Measurements from ENCODE around the gene HPSE. TPM values are rescaled to one million over a fixed set of nuclear protein-coding genes. Genes with fewer than 3 reads are reported as not detected.
A peak's percentile ranks its signal among the peaks of the same experiment; 100 is the strongest.

Gene HPSE
- total RNA-seq, 2 experiments from 2014 or later = 5.5 to 6.0 TPM

- ChIA-PET CTCF (interaction anchor here (0.7 to 2.2 kb wide), 5 partner anchors 8 to 83 kb away, joined by 3 to 9 read pairs (median 3); no protein-coding TSS in a partner anchor), POLR2A (no interaction called here)
- Mint-ChIP-seq H3K9me3 (no peaks in the 10 kb centered on the region), H3K27me3 (peaks cover 3% of the 10 kb centered on the region), H3K4me3 (no peak overlapping the region), H3K36me3 (ENCODE audit: low read depth) (no peaks in the 10 kb centered on the region), H3K4me1 (ENCODE audit: low read depth) (peaks cover 6% of the 10 kb centered on the region), H3K27ac (no peak overlapping the region)
- peak; percentile 43 for ATAC-seq
- intact Hi-C loops (cut with micrococcal nuclease) = no loop called here
- DNase-seq = no peak
- TF ChIP-seq CTCF (IDR thresholded peaks at IDR 0.05) = peak; percentile 30
These were observed 28.1 kb upstream of the HPSE start for GRCh38 chr4:83362492-83363329.

GRCh38 chr4:83361416-83362103, 26.9 kb upstream of the HPSE start:
- DNase-seq (no peak), ATAC-seq (no peak)
- H3K4me1 Mint-ChIP-seq (ENCODE audit: low read depth) = peaks cover 18% of the 10 kb centered on the region
- H3K27ac Mint-ChIP-seq = no peak overlapping the region
- no peak overlapping the region for H3K4me3 Mint-ChIP-seq
- H3K36me3 Mint-ChIP-seq (ENCODE audit: low read depth) = no peaks in the 10 kb centered on the region
- intact Hi-C loops (cut with micrococcal nuclease) = no loop called here
- POLR2A ChIA-PET = no interaction called here
- peaks cover 3% of the 10 kb centered on the region for H3K27me3 Mint-ChIP-seq
- H3K9me3 Mint-ChIP-seq = peaks cover under 1% of the 10 kb centered on the region
- CTCF ChIA-PET = interaction anchor here (1.0 to 2.2 kb wide), 5 partner anchors 9 to 84 kb away, joined by 3 to 9 read pairs (median 3); no protein-coding TSS in a partner anchor
- TF ChIP-seq CTCF (IDR thresholded peaks at IDR 0.05) = no peak

GRCh38 chr4:83360018-83360417, 25.4 kb upstream of the HPSE start:
- CTCF ChIA-PET = interaction anchor here (1.2 to 3.5 kb wide), 4 partner anchors 10 to 77 kb away, joined by 3 to 15 read pairs (median 3); no protein-coding TSS in a partner anchor
- POLR2A ChIA-PET = interaction anchor here (1.1 kb wide), 1 partner anchor 52 kb away, joined by 6 read pairs; no protein-coding TSS in a partner anchor
- no peak overlapping the region for H3K27ac Mint-ChIP-seq

GRCh38 chr4:83358410-83358809, 23.8 kb upstream of the HPSE start:
- H3K36me3 Mint-ChIP-seq (ENCODE audit: low read depth) = no peaks in the 10 kb centered on the region
- POLR2A ChIA-PET = interaction anchor here (0.8 to 1.2 kb wide), 2 partner anchors 14 to 127 kb away, joined by 3 read pairs; partner anchors contain the start of gene ABRAXAS1
- intact Hi-C loops (cut with micrococcal nuclease) = loop anchor here (5.0 kb wide), 1 partner anchor 99 kb away; the partner anchor contains the start of genes HELQ and MRPS18C

More at GRCh38 chr4:83360018-83360417, 25.4 kb upstream of the HPSE start:
- DNase-seq = no peak
- Mint-ChIP-seq H3K4me1 (ENCODE audit: low read depth) (peaks cover 17% of the 10 kb centered on the region), H3K27me3 (no peaks in the 10 kb centered on the region), H3K9me3 (peaks cover 3% of the 10 kb centered on the region), H3K4me3 (no peak overlapping the region), H3K36me3 (ENCODE audit: low read depth) (no peaks in the 10 kb centered on the region)
- intact Hi-C loops (cut with micrococcal nuclease) = no loop called here
- ATAC-seq = no peak
- no peak for TF ChIP-seq CTCF (IDR thresholded peaks at IDR 0.05)

More at GRCh38 chr4:83358410-83358809, 23.8 kb upstream of the HPSE start:
- ATAC-seq (no peak), DNase-seq (no peak)
- TF ChIP-seq CTCF (IDR thresholded peaks at IDR 0.05) = no peak
- Mint-ChIP-seq H3K9me3 (peaks cover 11% of the 10 kb centered on the region), H3K27me3 (no peaks in the 10 kb centered on the region), H3K4me1 (ENCODE audit: low read depth) (peaks cover 22% of the 10 kb centered on the region), H3K4me3 (no peak overlapping the region), H3K27ac (no peak overlapping the region)
- CTCF ChIA-PET = interaction anchor here (1.2 to 3.5 kb wide), 2 partner anchors 75 to 97 kb away, joined by 3 to 15 read pairs; partner anchors contain the start of genes HELQ and MRPS18C
